SK-N-SH treated with all-trans-retinoic acid at 6 μM for 48 hours (cell line): ENCODE measurements around the gene TRPV5.

Source experiments
- ATAC-seq: fragments of 200-7000 bp; cut with Tn5 transposase; 3 replicates; pipeline ENCODE4 v1.9.1; 2020; ENCODE audit warnings: mild to moderate bottlenecking, moderate library complexity
- ARNTL ChIP-seq: fragments of 450-650 bp; formaldehyde crosslinking; IDR thresholded peaks from 2 replicates; pipeline ENCODE4 v1.5.0; 2020; ENCODE audit warnings: low read depth, mild to moderate bottlenecking, moderate library complexity, borderline replicate concordance
- BACH2 ChIP-seq: fragments of 250-450 bp; sonication (Bioruptor Pico); IDR thresholded peaks from 2 replicates; pipeline ENCODE4 v1.9.0; 2021; ENCODE audit warnings: mild to moderate bottlenecking, borderline replicate concordance
- CSDC2 ChIP-seq: fragments of 250-450 bp; sonication (Bioruptor Pico); IDR thresholded peaks from 2 replicates; pipeline ENCODE4 v1.5.0; 2020; ENCODE audit warnings: mild to moderate bottlenecking, moderate library complexity
- ESRRG ChIP-seq: fragments of 250-450 bp; sonication (Bioruptor Pico); IDR thresholded peaks from 2 replicates; pipeline ENCODE4 v1.6.1; 2021; ENCODE audit warnings: mild to moderate bottlenecking
- GLIS3 ChIP-seq: fragments of 250-450 bp; sonication (Bioruptor Pico); IDR thresholded peaks from 2 replicates; pipeline ENCODE4 v1.5.0; 2020; ENCODE audit warnings: mild to moderate bottlenecking, moderate library complexity
- ISL1 ChIP-seq: fragments of 250-450 bp; sonication (Bioruptor Pico); IDR thresholded peaks from 2 replicates; pipeline ENCODE4 v2.1.2; 2022; ENCODE audit warnings: mild to moderate bottlenecking, moderate library complexity
- OSR1 ChIP-seq: fragments of 250-450 bp; sonication (Bioruptor Pico); IDR thresholded peaks from 2 replicates; pipeline ENCODE4 v1.8.0; 2022; ENCODE audit warnings: moderate library complexity, mild to moderate bottlenecking, inconsistent platforms
- PATZ1 ChIP-seq: fragments of 250-450 bp; sonication (Bioruptor Pico); IDR thresholded peaks from 2 replicates; pipeline ENCODE4 v1.8.0; 2020; ENCODE audit warnings: mild to moderate bottlenecking, moderate library complexity, borderline replicate concordance
- PPARA ChIP-seq: fragments of 250-450 bp; sonication (Bioruptor Pico); IDR thresholded peaks from 2 replicates; pipeline ENCODE4 v1.5.0; 2020; ENCODE audit warnings: mild to moderate bottlenecking, borderline replicate concordance
- RARB ChIP-seq: fragments of 250-450 bp; sonication (Bioruptor Pico); IDR thresholded peaks from 2 replicates; pipeline ENCODE4 v1.8.0; 2021; ENCODE audit warnings: mild to moderate bottlenecking, moderate library complexity
- SNAI2 ChIP-seq: fragments of 250-450 bp; sonication (Bioruptor Pico); IDR thresholded peaks from 2 replicates; pipeline ENCODE4 v1.5.0; 2020; ENCODE audit warnings: mild to moderate bottlenecking, moderate library complexity
- TCF4 ChIP-seq: fragments of 250-450 bp; sonication (Bioruptor Pico); IDR thresholded peaks from 2 replicates; pipeline ENCODE4 v1.8.0; 2021; ENCODE audit warnings: mild to moderate bottlenecking, moderate library complexity, borderline replicate concordance
- TOX ChIP-seq: fragments of 250-450 bp; sonication (Bioruptor Pico); IDR thresholded peaks from 2 replicates; pipeline ENCODE4 v1.8.0; 2021; ENCODE audit warnings: mild to moderate bottlenecking, moderate library complexity, borderline replicate concordance
- ZC3H10 ChIP-seq: fragments of 250-450 bp; sonication (Bioruptor Pico); IDR thresholded peaks from 2 replicates; pipeline ENCODE4 v1.5.1; 2021; ENCODE audit warnings: mild to moderate bottlenecking, moderate library complexity
- ZFP3 ChIP-seq: fragments of 250-450 bp; sonication (Bioruptor Pico); IDR thresholded peaks from 2 replicates; pipeline ENCODE4 v1.5.0; 2020; ENCODE audit warnings: mild to moderate bottlenecking, moderate library complexity
- ZFP30 ChIP-seq: fragments of 450-650 bp; formaldehyde crosslinking; IDR thresholded peaks from 2 replicates; pipeline ENCODE4 v1.5.0; 2022; ENCODE audit warnings: mild to moderate bottlenecking, moderate library complexity
- ZNF565 ChIP-seq: fragments of 450-650 bp; formaldehyde crosslinking; conservative IDR thresholded peaks from 2 replicates; pipeline ENCODE4 v1.5.0; 2020; ENCODE audit warnings: low read depth, mild to moderate bottlenecking, moderate library complexity
- ZNF70 ChIP-seq: fragments of 450-650 bp; formaldehyde crosslinking; IDR thresholded peaks from 2 replicates; pipeline ENCODE4 v1.5.0; 2020; ENCODE audit warnings: mild to moderate bottlenecking, moderate library complexity
- ZNF8 ChIP-seq: fragments of 450-650 bp; formaldehyde crosslinking; IDR thresholded peaks from 2 replicates; pipeline ENCODE4 v1.5.0; 2020; ENCODE audit warnings: mild to moderate bottlenecking, moderate library complexity
- TF ChIP-seq, protein P1 (sequence below): fragments of 250-450 bp; sonication (Bioruptor Pico); IDR thresholded peaks from 2 replicates; pipeline ENCODE4 v1.5.0; 2020; ENCODE audit warnings: mild to moderate bottlenecking, moderate library complexity
- TF ChIP-seq, protein P2 (sequence below): fragments of 250-450 bp; sonication (Bioruptor Pico); IDR thresholded peaks from 2 replicates; pipeline ENCODE4 v1.5.1; 2021; ENCODE audit warnings: mild to moderate bottlenecking, moderate library complexity

TRPV5 gene

GRCh38 chr7:142908290-142908689 lies 25.3 kb downstream of the TRPV5 start:
- ATAC-seq, result no peak
- TF ChIP-seq ZNF8 (CRISPR knock-in tag), result no peak
- no peak for TF ChIP-seq CSDC2
- no peak for TF ChIP-seq ISL1
- no peak for TF ChIP-seq SNAI2 (CRISPR knock-in tag)
- TF ChIP-seq BACH2 (CRISPR knock-in tag), result no peak
- TF ChIP-seq, protein P1, sequence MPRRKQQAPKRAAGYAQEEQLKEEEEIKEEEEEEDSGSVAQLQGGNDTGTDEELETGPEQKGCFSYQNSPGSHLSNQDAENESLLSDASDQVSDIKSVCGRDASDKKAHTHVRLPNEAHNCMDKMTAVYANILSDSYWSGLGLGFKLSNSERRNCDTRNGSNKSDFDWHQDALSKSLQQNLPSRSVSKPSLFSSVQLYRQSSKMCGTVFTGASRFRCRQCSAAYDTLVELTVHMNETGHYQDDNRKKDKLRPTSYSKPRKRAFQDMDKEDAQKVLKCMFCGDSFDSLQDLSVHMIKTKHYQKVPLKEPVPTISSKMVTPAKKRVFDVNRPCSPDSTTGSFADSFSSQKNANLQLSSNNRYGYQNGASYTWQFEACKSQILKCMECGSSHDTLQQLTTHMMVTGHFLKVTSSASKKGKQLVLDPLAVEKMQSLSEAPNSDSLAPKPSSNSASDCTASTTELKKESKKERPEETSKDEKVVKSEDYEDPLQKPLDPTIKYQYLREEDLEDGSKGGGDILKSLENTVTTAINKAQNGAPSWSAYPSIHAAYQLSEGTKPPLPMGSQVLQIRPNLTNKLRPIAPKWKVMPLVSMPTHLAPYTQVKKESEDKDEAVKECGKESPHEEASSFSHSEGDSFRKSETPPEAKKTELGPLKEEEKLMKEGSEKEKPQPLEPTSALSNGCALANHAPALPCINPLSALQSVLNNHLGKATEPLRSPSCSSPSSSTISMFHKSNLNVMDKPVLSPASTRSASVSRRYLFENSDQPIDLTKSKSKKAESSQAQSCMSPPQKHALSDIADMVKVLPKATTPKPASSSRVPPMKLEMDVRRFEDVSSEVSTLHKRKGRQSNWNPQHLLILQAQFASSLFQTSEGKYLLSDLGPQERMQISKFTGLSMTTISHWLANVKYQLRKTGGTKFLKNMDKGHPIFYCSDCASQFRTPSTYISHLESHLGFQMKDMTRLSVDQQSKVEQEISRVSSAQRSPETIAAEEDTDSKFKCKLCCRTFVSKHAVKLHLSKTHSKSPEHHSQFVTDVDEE (CRISPR knock-in tag), result no peak
- no peak for TF ChIP-seq ARNTL (CRISPR knock-in tag)
- no peak for TF ChIP-seq RARB (CRISPR knock-in tag)
- no peak for TF ChIP-seq ZNF70 (CRISPR knock-in tag)
- TF ChIP-seq, protein P2, sequence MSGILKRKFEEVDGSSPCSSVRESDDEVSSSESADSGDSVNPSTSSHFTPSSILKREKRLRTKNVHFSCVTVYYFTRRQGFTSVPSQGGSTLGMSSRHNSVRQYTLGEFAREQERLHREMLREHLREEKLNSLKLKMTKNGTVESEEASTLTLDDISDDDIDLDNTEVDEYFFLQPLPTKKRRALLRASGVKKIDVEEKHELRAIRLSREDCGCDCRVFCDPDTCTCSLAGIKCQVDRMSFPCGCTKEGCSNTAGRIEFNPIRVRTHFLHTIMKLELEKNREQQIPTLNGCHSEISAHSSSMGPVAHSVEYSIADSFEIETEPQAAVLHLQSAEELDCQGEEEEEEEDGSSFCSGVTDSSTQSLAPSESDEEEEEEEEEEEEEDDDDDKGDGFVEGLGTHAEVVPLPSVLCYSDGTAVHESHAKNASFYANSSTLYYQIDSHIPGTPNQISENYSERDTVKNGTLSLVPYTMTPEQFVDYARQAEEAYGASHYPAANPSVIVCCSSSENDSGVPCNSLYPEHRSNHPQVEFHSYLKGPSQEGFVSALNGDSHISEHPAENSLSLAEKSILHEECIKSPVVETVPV (CRISPR knock-in tag), result no peak
- no peak for TF ChIP-seq TCF4 (CRISPR knock-in tag)
- TF ChIP-seq ESRRG (CRISPR knock-in tag), result no peak
- no peak for TF ChIP-seq PATZ1 (CRISPR knock-in tag)
- no peak for TF ChIP-seq ZC3H10 (CRISPR knock-in tag)
- TF ChIP-seq GLIS3 (CRISPR knock-in tag), result no peak
- no peak for TF ChIP-seq ZFP3 (CRISPR knock-in tag)
- TF ChIP-seq OSR1 (CRISPR knock-in tag), result no peak
- no peak for TF ChIP-seq ZNF565 (CRISPR knock-in tag)
- TF ChIP-seq ZFP30 (CRISPR knock-in tag), result no peak
- no peak for TF ChIP-seq TOX (CRISPR knock-in tag)
- TF ChIP-seq, all 23 proteins: peak for 0

- ATAC-seq, result no peak
- TF ChIP-seq ZNF70 (CRISPR knock-in tag) (no peak), PPARA (CRISPR knock-in tag) (no peak), GLIS3 (CRISPR knock-in tag) (no peak), OSR1 (CRISPR knock-in tag) (no peak), TOX (CRISPR knock-in tag) (no peak), ZNF8 (CRISPR knock-in tag) (no peak), ESRRG (CRISPR knock-in tag) (no peak), ZNF565 (CRISPR knock-in tag) (no peak), SNAI2 (CRISPR knock-in tag) (no peak), ZFP30 (CRISPR knock-in tag) (no peak), ZC3H10 (CRISPR knock-in tag) (no peak), PATZ1 (CRISPR knock-in tag) (no peak), BACH2 (CRISPR knock-in tag) (no peak)
- TF ChIP-seq, protein P1 (CRISPR knock-in tag), result no peak
- TF ChIP-seq, protein P2 (CRISPR knock-in tag), result no peak
These were observed 26.9 kb downstream of the TRPV5 start for GRCh38 chr7:142906643-142907042.
